Neuronal stem cell (in vitro differentiated cells): ENCODE results near the gene GAA. TPM values are rescaled to one million over a fixed set of nuclear protein-coding genes. Genes with fewer than 3 reads are reported as not detected.

Experiments used
- DNase-seq: peaks from one replicate; pipeline ENCODE4 v3.0.0-alpha.2; 2013; ENCODE audit warnings: low spot score
- H2AFZ ChIP-seq: one replicate; pipeline ENCODE4 v1.6.1; 2013; ENCODE audit warnings: mild to moderate bottlenecking, low read length, inconsistent platforms
- H2AK5ac ChIP-seq: 2 replicates; pipeline ENCODE4 v1.6.1; 2013; ENCODE audit warnings: low read depth, mild to moderate bottlenecking, inconsistent platforms, low read length, moderate library complexity, mixed read lengths
- H2BK120ac ChIP-seq: 2 replicates; pipeline ENCODE4 v1.6.1; 2013; ENCODE audit warnings: low read depth, mild to moderate bottlenecking, inconsistent platforms, low read length, moderate library complexity, mixed read lengths
- H2BK12ac ChIP-seq: one replicate; pipeline ENCODE4 v1.6.1; 2013; ENCODE audit warnings: low read length, inconsistent platforms
- H2BK15ac ChIP-seq: 2 replicates; pipeline ENCODE4 v1.6.1; 2013; ENCODE audit warnings: mild to moderate bottlenecking, low read length, inconsistent platforms, mixed read lengths
- H2BK5ac ChIP-seq: one replicate; pipeline ENCODE4 v1.6.1; 2013; ENCODE audit warnings: inconsistent platforms, mild to moderate bottlenecking, low read length, moderate library complexity
- H3K14ac ChIP-seq: one replicate; pipeline ENCODE4 v1.6.1; 2013; ENCODE audit warnings: low read length, inconsistent platforms
- H3K18ac ChIP-seq: 2 replicates; pipeline ENCODE4 v1.6.1; 2013; ENCODE audit warnings: low read length, inconsistent platforms
- H3K23ac ChIP-seq: 2 replicates; pipeline ENCODE4 v1.6.1; 2013; ENCODE audit warnings: low read depth, mild to moderate bottlenecking, mixed read lengths, low read length, inconsistent platforms; ENCODE audit not compliant: poor library complexity
- H3K27ac ChIP-seq: replicated peaks from 3 replicates; pipeline ENCODE4 v1.5.1; 2013; ENCODE audit warnings: low read length, inconsistent platforms
- H3K27me3 ChIP-seq, 3 experiments: 2 replicates each; pipeline ENCODE4 v1.6.1; 2013; ENCODE audit warnings: low read length in 3 of 3, mild to moderate bottlenecking in 2 of 3, inconsistent platforms in 1 of 3, low read depth in 1 of 3, mixed read lengths in 1 of 3, moderate library complexity in 1 of 3; ENCODE audit not compliant: control insufficient read depth in 3 of 3, insufficient read depth in 3 of 3
- H3K36me3 ChIP-seq, 2 donors: replicated peaks in 1 of 2; 2 replicates each; pipeline ENCODE4 v1.6.1; 2013; ENCODE audit warnings: low read length in 2 of 2; ENCODE audit not compliant: control insufficient read depth in 2 of 2, insufficient read depth in 2 of 2
- H3K4ac ChIP-seq: 2 replicates; pipeline ENCODE4 v1.6.1; 2013; ENCODE audit warnings: inconsistent platforms, mild to moderate bottlenecking, low read length, moderate library complexity
- H3K4me1 ChIP-seq, 2 donors: 1 replicate in 1 of 2; 2 replicates in 1 of 2; pipeline ENCODE4 v1.6.1; 2013; ENCODE audit warnings: low read length in 2 of 2, low read depth in 1 of 2; ENCODE audit not compliant: control insufficient read depth in 2 of 2, insufficient read depth in 1 of 2
- H3K4me2 ChIP-seq: one replicate; pipeline ENCODE4 v1.6.1; 2013; ENCODE audit warnings: mild to moderate bottlenecking, low read length, inconsistent platforms; ENCODE audit not compliant: insufficient read depth, poor library complexity, severe bottlenecking
- H3K4me3 ChIP-seq, 2 donors: 2 replicates each; pipeline ENCODE4 v1.5.1; 2013; ENCODE audit warnings: low read length in 2 of 2, mild to moderate bottlenecking in 2 of 2, inconsistent platforms in 1 of 2, moderate library complexity in 1 of 2
- H3K79me1 ChIP-seq: one replicate; pipeline ENCODE4 v1.6.1; 2013; ENCODE audit warnings: low read depth, mild to moderate bottlenecking, inconsistent platforms, low read length, moderate library complexity
- H3K9ac ChIP-seq: one replicate; pipeline ENCODE4 v1.6.1; 2013; ENCODE audit warnings: mild to moderate bottlenecking, low read depth, low read length, inconsistent platforms; ENCODE audit not compliant: poor library complexity
- H3K9me3 ChIP-seq, 2 donors: replicated peaks in 1 of 2; 2 replicates each; pipeline versions ENCODE3 to v1.6.1; 2013; ENCODE audit warnings: low read length in 2 of 2, mild to moderate bottlenecking in 2 of 2, inconsistent platforms in 1 of 2, low read depth in 1 of 2, mixed read lengths in 1 of 2, moderate library complexity in 1 of 2; ENCODE audit not compliant: control insufficient read depth in 2 of 2, insufficient read depth in 1 of 2
- H4K8ac ChIP-seq: one replicate; pipeline ENCODE4 v1.6.1; 2013; ENCODE audit warnings: low read depth, mild to moderate bottlenecking, inconsistent platforms, low read length, moderate library complexity
- H4K91ac ChIP-seq: one replicate; pipeline ENCODE4 v1.6.1; 2013; ENCODE audit warnings: low read length, low read depth, mild to moderate bottlenecking, inconsistent platforms; ENCODE audit not compliant: poor library complexity
- WGBS, 2 donors: extraction: QIAGEN DNeasy Blood & Tissue Kit; methylation state at CpG; one replicate each; pipeline ENCODE4 v1.1.7; 2013; ENCODE audit warnings: missing lambda C conversion rate in 2 of 2, mixed read lengths in 1 of 2; ENCODE audit not compliant: insufficient read length in 2 of 2, insufficient replicate concordance in 1 of 2; ENCODE audit errors: extremely low coverage in 2 of 2; 5-methylcytosine and 5-hydroxymethylcytosine counted together
- polyA plus RNA-seq, 2 experiments: library from polyadenylated mRNA; stranded (reverse); fragments of 200-250 nt; gene quantifications; one replicate each; pipeline ENCODE4 v1.2.3, GENCODE V29; 2013

The GAA gene
- polyA plus RNA-seq (2013, experiment 1 of 2): 50.1 TPM
- 49.6 TPM for polyA plus RNA-seq (2013, experiment 2 of 2)

GRCh38 chr17:80101011-80101945 lies at the start of gene GAA:
TSS of gene GAA (plus strand) at chr17:80101581. CDS start at chr17:80104587, 3,006 bp downstream.
- peak within 1 kb of the TSS; percentile 98 for H2BK15ac ChIP-seq
- WGBS, 2 donors: no CpG with 5 or more reads among the region's 114 CpGs

GRCh38 chr17:80051681-80052080 lies 49.7 kb upstream of the GAA start:
- no peak overlapping the region for H2BK12ac ChIP-seq
- H2BK15ac ChIP-seq: no peak overlapping the region
- H3K9me3 ChIP-seq: no peaks in the 10 kb centered on the region
- H3K23ac ChIP-seq: no peak overlapping the region
- no peak overlapping the region for H3K4me3 ChIP-seq
- no peak overlapping the region for H3K9ac ChIP-seq
- no peak overlapping the region for H2BK120ac ChIP-seq
- DNase-seq: no peak
- WGBS, 2 donors: no CpG with 5 or more reads among the region's 11 CpGs
- H2AFZ ChIP-seq: no peak overlapping the region
- H4K8ac ChIP-seq: no peak overlapping the region
- no peak overlapping the region for H3K4me2 ChIP-seq
- H4K91ac ChIP-seq: no peak overlapping the region
- no peaks in the 10 kb centered on the region for H3K4me1 ChIP-seq
- no peaks in the 10 kb centered on the region for H3K79me1 ChIP-seq
- H3K27me3 ChIP-seq: no peaks in the 10 kb centered on the region
- no peak overlapping the region for H3K14ac ChIP-seq
- H3K36me3 ChIP-seq: peaks cover 13 to 62% of the 10 kb centered on the region in 2 donors
- no peak overlapping the region for H2AK5ac ChIP-seq
- no peak overlapping the region for H3K18ac ChIP-seq
- H2BK5ac ChIP-seq: no peak overlapping the region
- H3K4ac ChIP-seq: no peak overlapping the region
- no peak overlapping the region for H3K27ac ChIP-seq

More at GRCh38 chr17:80101011-80101945, at the start of gene GAA:
- H2AK5ac ChIP-seq: peak within 1 kb of the TSS; percentile 99
- peaks cover 15% of the 10 kb centered on the region for H3K79me1 ChIP-seq
- H3K18ac ChIP-seq: peak within 1 kb of the TSS; percentile 100
- H3K23ac ChIP-seq: peak within 1 kb of the TSS; percentile 98
- peak within 1 kb of the TSS; percentile 89 for H3K14ac ChIP-seq
- peak; percentile 89 for DNase-seq
- H3K4me3 ChIP-seq: peak within 1 kb of the TSS; percentile 88 to 97
- peak within 1 kb of the TSS; percentile 93 for H3K4ac ChIP-seq
- H3K9me3 ChIP-seq: no peaks in the 10 kb centered on the region
- H3K27ac ChIP-seq: no peak within 1 kb of the TSS
- no peak within 1 kb of the TSS for H2BK12ac ChIP-seq
- H2AFZ ChIP-seq: peak within 1 kb of the TSS; percentile 97
- H3K36me3 ChIP-seq: peaks cover 0 to 3% of the 10 kb centered on the region in 2 donors
- peak within 1 kb of the TSS; percentile 93 for H2BK5ac ChIP-seq
- peak within 1 kb of the TSS; percentile 99 for H2BK120ac ChIP-seq
- H4K91ac ChIP-seq: no peak within 1 kb of the TSS
- no peaks in the 10 kb centered on the region for H3K27me3 ChIP-seq
- H3K9ac ChIP-seq: peak within 1 kb of the TSS; percentile 100
- H3K4me1 ChIP-seq: peaks cover 7 to 20% of the 10 kb centered on the region in 2 donors
- no peak within 1 kb of the TSS for H4K8ac ChIP-seq
- H3K4me2 ChIP-seq: peak within 1 kb of the TSS; percentile 95

- Histone ChIP-seq H3K27me3 (no peaks in the 10 kb centered on the region), H3K4me1 (no peaks in the 10 kb centered on the region), H3K14ac (no peak overlapping the region), H3K18ac (no peak overlapping the region), H3K36me3 (peaks cover 13 to 63% of the 10 kb centered on the region in 2 donors), H2BK12ac (no peak overlapping the region), H3K4ac (no peak overlapping the region), H2AFZ (no peak overlapping the region), H3K23ac (no peak overlapping the region), H3K9me3 (no peaks in the 10 kb centered on the region), H2BK15ac (no peak overlapping the region), H3K27ac (no peak overlapping the region), H2BK120ac (no peak overlapping the region), H4K91ac (no peak overlapping the region), H3K79me1 (no peaks in the 10 kb centered on the region), H3K4me3 (no peak overlapping the region), H2BK5ac (no peak overlapping the region), H3K4me2 (no peak overlapping the region), H4K8ac (no peak overlapping the region), H3K9ac (no peak overlapping the region), H2AK5ac (no peak overlapping the region)
- no peak for DNase-seq
- no CpG with 5 or more reads among the region's 10 CpGs for WGBS, 2 donors
These were observed 48.3 kb upstream of the GAA start for GRCh38 chr17:80053102-80053501.

- no peak overlapping the region for H3K27ac ChIP-seq
- WGBS, 2 donors: no CpG with 5 or more reads among the region's 9 CpGs
- H2BK12ac ChIP-seq: no peak overlapping the region
- H2BK120ac ChIP-seq: no peak overlapping the region
- no peak overlapping the region for H2AFZ ChIP-seq
- no peak overlapping the region for H4K91ac ChIP-seq
- H3K18ac ChIP-seq: no peak overlapping the region
- DNase-seq: no peak
- no peak overlapping the region for H3K23ac ChIP-seq
- no peak overlapping the region for H3K9ac ChIP-seq
- no peaks in the 10 kb centered on the region for H3K9me3 ChIP-seq
- H2AK5ac ChIP-seq: no peak overlapping the region
- no peak overlapping the region for H3K14ac ChIP-seq
- H3K79me1 ChIP-seq: no peaks in the 10 kb centered on the region
- H3K27me3 ChIP-seq: no peaks in the 10 kb centered on the region
- H3K36me3 ChIP-seq: peaks cover 7 to 65% of the 10 kb centered on the region in 2 donors
- no peak overlapping the region for H3K4me3 ChIP-seq
- H3K4me1 ChIP-seq: no peaks in the 10 kb centered on the region
- H3K4ac ChIP-seq: no peak overlapping the region
- no peak overlapping the region for H2BK15ac ChIP-seq
- H2BK5ac ChIP-seq: no peak overlapping the region
- H3K4me2 ChIP-seq: no peak overlapping the region
- H4K8ac ChIP-seq: no peak overlapping the region
These were observed 45.8 kb upstream of the GAA start for GRCh38 chr17:80055597-80055996.
